Activated CD4-positive, alpha-beta T cell treated with anti-CD3 and anti-CD28 coated beads for 24 hours (primary cell): ENCODE data around the gene HBB.

Experiments
- DNase-seq, 2 donors: peaks; one replicate each; pipeline ENCODE4 v3.0.0-alpha.2; 2020; ENCODE audit warnings: low read depth in 2 of 2

HBB gene

DNA sequence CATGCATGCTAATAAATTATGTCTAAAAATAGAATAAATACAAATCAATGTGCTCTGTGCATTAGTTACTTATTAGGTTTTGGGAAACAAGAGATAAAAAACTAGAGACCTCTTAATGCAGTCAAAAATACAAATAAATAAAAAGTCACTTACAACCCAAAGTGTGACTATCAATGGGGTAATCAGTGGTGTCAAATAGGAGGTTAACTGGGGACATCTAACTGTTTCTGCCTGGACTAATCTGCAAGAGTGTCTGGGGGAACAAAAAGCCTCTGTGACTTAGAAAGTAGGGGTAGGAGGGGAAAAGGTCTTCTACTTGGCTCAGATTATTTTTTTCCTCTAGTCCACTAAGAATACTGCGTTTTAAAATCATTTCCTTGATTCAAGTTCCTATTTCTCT lies 810 bp upstream of the HBB start:
- no peak for DNase-seq

DNA sequence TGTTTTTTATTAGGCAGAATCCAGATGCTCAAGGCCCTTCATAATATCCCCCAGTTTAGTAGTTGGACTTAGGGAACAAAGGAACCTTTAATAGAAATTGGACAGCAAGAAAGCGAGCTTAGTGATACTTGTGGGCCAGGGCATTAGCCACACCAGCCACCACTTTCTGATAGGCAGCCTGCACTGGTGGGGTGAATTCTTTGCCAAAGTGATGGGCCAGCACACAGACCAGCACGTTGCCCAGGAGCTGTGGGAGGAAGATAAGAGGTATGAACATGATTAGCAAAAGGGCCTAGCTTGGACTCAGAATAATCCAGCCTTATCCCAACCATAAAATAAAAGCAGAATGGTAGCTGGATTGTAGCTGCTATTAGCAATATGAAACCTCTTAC lies 1.4 kb downstream of the HBB start:
- no peak for DNase-seq

DNA sequence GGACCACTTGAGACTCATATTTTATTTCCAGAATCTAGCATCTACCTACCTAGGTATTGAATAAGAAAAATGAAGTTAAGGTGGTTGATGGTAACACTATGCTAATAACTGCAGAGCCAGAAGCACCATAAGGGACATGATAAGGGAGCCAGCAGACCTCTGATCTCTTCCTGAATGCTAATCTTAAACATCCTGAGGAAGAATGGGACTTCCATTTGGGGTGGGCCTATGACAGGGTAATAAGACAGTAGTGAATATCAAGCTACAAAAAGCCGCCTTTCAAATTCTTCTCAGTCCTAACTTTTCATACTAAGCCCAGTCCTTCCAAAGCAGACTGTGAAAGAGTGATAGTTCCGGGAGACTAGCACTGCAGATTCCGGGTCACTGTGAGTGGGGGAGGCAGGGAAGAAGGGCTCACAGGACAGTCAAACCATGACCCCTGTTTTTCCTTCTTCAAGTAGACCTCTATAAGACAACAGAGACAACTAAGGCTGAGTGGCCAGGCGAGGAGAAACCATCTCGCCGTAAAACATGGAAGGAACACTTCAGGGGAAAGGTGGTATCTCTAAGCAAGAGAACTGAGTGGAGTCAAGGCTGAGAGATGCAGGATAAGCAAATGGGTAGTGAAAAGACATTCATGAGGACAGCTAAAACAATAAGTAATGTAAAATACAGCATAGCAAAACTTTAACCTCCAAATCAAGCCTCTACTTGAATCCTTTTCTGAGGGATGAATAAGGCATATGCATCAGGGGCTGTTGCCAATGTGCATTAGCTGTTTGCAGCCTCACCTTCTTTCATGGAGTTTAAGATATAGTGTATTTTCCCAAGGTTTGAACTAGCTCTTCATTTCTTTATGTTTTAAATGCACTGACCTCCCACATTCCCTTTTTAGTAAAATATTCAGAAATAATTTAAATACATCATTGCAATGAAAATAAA lies 2.1 kb downstream of the HBB start:
- DNase-seq, result no peak

DNA sequence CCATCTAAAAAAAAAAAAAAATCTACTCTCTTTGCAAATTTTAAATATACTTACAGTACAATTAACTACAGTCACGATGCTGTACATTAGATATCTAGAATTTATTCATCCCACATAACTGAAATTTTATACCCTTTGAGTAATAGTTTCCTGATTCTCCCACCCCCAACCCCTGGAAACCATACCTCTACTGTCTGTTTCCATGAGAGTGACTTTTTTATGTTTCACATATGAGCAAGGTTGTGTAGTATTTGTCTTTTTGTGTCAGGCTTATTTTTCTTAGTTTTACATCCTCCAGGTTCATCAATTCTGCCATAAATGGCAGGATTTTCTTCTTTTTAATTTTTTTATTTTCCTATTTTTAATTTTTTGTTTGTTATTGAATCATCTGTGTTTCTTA lies 3.2 kb downstream of the HBB start:
- DNase-seq, result no peak

DNA sequence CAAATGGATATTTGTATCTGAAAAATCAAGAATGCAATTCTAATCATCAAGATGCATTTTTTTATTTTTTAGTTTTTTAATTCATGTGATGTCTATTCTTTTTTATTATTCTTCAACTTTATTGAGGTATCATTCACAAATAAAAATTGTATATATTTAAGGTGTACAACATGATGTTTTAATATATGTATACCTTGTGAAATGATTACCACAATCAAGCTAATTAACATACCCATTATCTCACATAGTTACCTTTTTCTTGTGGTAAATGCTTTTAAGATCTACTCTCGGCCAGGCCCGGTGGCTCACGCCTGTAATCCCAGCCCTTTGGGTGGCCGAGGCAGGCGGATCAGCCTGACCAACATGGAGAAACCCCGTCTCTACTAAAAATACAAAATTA lies 3.7 kb downstream of the HBB start:
- DNase-seq, result no peak

DNA sequence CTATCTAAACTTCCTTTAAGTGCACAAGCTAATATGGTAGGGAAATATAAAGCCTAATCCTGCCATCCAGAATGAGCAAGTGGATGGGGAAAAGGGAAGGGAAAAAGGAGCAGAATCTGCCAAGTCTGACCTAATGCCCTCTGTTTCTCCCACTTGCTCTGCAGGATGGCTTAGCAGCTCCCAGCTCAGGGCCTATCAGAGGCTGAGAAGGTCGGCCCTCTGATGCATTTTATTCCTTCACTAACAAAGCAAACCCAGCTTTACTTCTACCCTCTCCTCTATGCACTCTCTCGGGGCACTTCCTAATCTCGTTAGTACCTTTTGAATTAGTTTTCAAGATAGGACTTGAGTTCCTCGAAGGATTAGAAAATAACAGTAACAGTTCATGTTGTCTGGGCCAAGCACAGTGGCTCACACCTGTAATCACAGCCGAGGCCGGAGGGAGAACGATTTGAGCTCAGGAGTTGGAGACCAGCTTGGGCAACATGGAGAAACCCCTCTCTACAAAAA lies 16.4 kb downstream of the HBB start:
- DNase-seq, result no peak

DNA sequence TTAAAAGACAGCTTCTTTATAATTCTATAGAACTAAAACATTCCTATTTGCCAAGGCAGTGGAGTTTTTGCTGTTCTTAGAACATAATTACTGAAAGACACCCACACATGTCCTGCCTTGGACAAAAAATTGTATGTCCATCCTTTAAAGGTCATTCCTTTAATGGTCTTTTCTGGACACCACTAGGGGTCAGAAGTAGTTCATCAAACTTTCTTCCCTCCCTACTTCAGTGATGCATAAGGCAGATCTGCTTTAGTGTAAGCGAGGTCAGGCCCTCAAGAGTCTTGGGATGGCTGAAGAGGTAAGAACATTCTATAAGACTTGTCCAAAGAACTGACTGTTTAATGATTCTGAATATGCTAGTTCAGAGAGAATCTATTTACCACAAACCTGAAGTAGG lies 22.1 kb downstream of the HBB start:
- DNase-seq, result no peak

DNA sequence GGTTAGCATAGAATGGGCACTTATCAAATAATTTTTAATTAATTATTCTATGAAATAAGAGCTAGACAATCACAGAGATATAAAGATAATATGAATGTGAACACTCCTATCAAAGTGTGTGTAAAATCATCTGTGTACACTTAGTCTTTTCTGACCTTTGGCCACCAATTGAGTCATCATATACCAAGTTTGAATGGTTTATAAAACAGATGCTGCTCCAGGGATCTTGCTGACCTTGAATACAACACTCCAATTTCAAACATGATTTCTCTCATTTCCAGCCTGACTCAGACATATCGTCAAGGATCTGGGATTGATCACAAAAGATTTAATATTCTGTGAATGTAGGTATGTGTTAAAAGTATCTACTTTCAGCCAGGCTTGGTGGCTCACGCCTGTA lies 23.5 kb downstream of the HBB start:
- DNase-seq, result no peak

DNA sequence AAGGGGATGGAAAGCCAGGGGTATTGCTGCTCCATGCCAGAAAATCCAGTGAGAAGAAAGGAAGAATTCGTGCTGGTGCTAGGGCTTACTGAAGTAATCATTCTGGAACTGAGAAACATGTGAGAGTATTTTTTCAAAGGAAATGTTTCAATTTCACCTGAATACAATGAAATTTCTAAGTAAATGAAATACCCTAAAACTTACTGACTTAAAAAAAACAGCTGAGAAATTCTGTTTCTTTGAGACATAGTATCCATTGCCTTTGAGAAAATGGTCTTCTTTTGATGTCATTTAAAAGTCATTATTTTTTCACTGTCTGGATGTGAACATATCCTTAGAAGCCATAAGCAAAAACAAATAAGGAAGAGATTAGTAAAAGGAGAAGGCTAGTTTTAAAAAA lies 26.3 kb downstream of the HBB start, which contains the start of gene OR51V1:
Gene OR51V1, minus strand, starts transcription at position 101 of the 400 bp plus-strand sequence. Its CDS starts 0 bp downstream, at position 101.
- DNase-seq, result no peak

DNA sequence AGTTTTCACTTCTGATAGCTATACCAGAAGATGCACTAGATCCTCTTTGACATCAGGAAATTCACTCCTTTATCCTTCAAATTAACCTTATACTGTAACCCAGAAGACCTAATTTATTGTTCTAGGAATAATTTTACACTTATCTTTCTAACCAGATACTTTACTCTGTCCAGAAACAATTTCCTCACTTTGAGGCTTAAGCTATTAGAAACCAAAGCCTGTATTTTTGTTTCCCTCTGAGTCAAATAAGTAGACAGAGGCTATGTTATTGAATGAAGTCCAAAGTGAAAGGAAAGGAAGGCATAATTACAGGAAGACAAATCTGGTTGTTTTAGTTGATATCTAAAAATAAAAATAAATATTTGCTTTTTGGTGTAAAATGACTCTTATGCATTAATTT lies 28.6 kb downstream of the HBB start:
- no peak for DNase-seq

DNA sequence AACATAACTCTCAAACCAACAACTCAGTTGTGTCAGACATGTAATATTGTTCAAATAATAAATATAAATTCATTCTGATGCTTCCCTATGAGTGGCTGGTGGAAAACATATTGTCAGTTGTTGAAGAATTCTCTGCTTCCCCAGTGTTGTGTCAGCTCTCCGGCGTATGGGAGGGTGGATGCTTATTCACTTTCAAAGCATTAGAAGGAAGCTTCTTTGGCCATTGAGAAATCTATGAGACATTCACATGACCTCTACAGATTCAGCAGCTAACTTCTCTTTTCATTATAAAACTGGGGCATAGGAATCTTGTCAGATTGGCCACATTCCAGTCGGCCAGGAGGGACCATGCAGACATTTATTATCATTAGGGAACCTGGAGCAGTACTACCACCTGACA lies 29.3 kb downstream of the HBB start:
- DNase-seq, result no peak

DNA sequence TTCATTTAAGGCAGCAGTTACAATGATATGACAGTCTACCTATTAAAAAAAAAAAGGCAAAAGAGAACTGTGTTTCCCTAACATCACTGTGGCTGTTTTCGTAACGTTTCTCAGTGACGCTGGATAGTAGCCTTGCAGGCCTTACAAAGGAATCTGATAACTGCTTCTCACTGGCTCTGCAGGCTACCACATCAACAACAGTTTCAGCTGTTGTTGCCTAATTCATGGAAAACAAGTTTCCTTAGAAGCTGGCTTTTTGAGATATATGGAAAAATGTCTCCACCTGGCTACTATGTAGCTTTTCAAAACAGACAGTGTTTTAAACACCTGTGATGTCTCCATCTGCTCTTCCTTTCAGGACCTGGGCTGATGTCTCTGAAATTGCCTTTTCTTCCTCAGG lies 30.1 kb downstream of the HBB start:
- no peak for DNase-seq

DNA sequence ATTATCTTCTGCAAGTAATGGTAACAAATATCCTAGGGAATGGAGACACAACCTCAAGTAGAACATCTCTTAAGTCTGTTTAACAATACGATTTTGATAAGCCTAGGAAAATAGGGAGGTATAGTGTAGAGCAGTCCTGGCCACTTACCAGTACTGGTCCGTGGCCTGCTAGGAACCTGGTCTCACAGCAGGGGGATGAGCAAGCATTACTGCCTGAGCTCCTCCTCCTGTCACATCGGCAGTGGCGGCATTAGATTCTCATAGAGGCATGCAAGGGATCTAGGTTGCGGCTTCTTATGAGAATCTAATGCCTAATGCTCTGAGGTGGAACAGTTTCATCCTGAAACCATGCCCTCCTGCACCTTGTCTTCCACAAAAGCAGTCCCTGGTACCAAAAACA lies 30.8 kb downstream of the HBB start:
- no peak for DNase-seq

DNA sequence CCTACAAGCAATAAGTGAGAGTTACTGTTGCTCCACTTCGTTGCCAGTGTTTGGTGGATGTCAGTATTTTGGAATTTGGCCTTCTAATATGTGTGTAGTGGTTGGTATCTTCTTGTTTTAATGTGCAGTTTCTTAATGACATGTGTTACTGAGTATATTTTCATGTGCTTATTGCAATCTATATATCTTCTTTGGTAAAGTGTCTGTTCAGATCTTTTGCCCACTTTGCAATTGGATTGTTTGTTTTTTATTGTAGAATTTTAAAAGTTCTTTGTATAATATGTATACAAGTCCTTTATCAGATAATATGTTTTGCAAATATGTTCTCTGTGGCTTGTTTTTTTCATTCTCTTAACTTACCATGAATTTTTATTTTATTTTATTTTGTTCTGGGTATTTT lies 34.1 kb downstream of the HBB start:
- DNase-seq, result no peak

DNA sequence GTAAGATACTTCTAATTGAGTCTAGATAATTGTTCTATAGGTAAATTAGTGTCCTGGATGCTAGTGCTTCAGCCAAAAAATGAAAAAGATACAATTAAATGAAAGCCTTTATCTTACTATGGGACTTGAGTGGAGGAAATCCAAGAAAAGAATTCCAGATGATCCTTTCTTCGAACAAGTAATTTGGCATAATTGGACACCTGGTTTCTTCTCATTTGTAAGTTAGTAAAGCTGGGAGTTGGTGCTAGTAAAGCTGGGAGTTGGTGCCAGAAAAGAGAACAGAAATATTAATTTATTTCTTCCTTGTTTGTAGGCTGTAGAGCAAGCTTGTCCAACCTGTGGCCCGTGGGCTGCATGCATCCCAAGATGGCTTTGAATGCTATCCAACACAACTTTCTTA lies 38.7 kb downstream of the HBB start:
- no peak for DNase-seq

DNA sequence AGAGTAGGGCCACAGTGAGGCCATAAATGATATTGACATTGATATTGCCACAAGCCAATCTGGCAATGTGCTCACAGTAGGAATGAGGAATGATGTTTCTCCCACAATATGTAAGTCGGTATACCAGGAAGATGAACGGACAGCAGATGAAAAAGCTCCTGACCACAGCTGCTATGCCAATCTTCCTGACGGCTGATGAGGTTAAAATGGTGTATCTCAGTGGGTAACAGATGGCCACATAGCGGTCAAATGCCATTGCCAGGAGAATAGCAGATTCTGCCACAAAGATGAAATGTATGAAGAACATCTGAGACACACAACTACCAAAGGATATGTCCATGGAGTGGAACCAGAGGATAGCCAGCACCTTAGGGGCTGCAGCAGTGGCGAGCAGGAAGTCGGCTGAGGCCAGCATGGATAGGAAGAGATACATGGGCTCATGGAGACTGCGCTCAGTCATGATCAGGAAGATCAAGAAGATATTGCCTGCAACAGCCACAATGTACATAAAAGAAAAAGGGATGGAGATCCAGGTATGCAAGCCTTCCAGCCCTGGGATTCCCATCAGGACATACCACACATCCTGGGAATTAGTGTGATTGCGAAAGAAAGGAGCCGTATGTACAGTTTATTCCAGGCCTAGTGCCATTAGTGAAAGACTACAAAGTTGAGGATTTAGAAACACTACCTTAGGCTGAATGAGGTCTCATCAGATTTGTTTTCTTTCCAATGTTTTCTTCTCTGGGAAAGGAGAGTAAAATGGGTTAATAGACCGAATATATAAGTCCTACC lies 48.6 kb downstream of the HBB start:
- DNase-seq, result no peak
